WI38 (cell line): ENCODE results near the gene STARD3NL.

Experiments used
- H3K4me3 ChIP-seq: 2 replicates; pipeline ENCODE4 v1.5.1; 2011; ENCODE audit warnings: low read depth, mild to moderate bottlenecking, control low read depth, low read length
- TF ChIP-seq, protein P1 (sequence below): IDR thresholded peaks from 2 replicates; pipeline ENCODE4 v1.5.1; 2012; ENCODE audit warnings: low read depth, mild to moderate bottlenecking, control low read depth, low read length

STARD3NL gene, protein sequence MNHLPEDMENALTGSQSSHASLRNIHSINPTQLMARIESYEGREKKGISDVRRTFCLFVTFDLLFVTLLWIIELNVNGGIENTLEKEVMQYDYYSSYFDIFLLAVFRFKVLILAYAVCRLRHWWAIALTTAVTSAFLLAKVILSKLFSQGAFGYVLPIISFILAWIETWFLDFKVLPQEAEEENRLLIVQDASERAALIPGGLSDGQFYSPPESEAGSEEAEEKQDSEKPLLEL

DNA sequence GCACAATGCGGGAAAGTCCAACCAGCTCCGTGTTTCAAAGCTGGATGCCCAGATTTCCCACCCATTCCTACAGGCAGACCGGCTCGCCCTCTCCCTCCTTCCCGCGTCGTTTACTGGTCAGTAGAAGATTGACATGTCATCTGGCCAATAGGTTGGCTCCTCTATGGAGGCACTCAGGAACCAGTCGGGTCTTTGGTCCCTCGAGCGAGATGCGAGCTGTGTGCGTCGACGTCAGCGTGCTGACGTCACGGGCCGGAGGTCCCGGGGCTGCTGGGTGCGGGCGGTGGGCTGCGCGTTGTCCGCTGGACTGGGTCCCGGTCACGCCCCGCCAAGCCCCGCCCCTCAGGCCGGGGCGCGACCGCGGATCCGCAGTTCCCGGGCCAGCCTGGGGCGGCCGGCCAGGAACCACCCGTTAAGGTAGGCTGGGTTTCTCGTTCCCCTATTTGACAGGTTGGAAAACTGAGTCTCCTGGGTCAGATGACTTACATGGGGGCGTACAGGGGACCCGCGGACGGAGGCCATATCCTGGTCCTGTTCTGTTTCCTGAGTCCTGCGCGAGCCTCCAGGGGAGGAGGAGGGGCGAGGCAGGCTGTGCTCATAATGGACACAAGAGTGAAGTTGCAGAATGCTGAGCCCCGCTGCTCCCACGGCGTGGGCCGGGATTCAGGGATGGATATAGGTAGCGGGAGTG lies at the start of gene STARD3NL:
Gene STARD3NL, plus strand, starts transcription at position 242 of the 691 bp plus-strand sequence. CDS start 29,260 bp downstream, outside the sequence.
- TF ChIP-seq, protein P1, sequence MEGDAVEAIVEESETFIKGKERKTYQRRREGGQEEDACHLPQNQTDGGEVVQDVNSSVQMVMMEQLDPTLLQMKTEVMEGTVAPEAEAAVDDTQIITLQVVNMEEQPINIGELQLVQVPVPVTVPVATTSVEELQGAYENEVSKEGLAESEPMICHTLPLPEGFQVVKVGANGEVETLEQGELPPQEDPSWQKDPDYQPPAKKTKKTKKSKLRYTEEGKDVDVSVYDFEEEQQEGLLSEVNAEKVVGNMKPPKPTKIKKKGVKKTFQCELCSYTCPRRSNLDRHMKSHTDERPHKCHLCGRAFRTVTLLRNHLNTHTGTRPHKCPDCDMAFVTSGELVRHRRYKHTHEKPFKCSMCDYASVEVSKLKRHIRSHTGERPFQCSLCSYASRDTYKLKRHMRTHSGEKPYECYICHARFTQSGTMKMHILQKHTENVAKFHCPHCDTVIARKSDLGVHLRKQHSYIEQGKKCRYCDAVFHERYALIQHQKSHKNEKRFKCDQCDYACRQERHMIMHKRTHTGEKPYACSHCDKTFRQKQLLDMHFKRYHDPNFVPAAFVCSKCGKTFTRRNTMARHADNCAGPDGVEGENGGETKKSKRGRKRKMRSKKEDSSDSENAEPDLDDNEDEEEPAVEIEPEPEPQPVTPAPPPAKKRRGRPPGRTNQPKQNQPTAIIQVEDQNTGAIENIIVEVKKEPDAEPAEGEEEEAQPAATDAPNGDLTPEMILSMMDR = no peak
- peak within 1 kb of the TSS; percentile 93 for H3K4me3 ChIP-seq

DNA sequence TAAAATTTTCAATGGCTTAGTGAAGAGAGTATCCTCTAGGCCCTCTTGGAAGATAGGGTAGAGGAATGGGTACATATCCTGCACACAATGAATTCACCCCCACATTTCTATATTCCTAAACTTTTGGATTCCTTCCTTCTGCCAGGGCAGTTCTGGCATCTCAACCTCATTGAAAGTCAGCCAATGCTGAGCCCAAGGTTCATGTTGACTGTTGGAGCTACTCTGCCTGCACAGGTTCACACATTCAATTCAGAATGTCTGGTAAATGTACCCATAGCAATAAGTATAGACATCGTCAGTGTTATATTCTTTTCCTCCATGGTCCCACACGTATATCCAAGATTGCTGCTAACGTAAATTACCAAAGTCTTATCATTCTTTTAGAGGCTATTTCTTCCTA lies 48.9 kb upstream of the STARD3NL start:
- TF ChIP-seq, protein P1 = no peak
- no peak overlapping the region for H3K4me3 ChIP-seq

DNA sequence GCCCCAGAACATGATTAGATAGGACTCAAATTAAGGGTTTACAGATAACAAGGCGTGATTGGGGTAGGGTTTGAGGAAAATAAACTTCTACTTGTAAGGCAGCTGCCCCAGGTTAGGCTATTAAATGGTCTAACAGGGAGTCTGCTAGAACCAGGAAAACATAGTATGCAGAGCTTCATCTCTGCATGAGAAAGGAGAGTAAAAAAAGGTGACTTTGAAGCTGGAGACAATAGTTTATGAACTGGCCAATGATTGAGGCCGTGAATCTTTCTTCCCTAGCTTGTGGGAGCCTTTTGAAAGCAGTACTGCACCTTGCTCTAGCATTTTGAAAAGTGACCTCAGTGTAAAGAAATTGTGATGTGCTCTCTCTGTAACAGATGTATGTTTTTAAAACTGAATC lies 48.5 kb upstream of the STARD3NL start:
- TF ChIP-seq, protein P1 = no peak
- no peak overlapping the region for H3K4me3 ChIP-seq

DNA sequence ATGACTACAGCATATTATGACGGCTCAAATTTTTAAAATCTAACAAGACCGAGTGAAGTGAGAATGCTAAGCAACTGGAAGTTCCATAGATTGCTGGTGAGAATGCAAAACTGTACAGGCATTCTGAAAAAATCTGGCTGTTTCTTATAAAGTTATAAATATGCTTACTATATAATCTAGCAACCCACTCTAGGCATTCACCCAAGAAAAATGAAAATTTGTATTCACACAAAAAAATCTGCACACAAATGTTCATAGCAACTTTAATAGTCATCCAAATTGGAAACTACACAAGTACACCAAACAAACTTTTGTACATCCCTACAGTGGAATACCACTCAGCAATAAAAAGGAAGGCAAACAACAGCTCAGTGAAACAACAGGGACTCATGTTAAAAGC lies 39.9 kb upstream of the STARD3NL start:
- TF ChIP-seq, protein P1 = no peak

DNA sequence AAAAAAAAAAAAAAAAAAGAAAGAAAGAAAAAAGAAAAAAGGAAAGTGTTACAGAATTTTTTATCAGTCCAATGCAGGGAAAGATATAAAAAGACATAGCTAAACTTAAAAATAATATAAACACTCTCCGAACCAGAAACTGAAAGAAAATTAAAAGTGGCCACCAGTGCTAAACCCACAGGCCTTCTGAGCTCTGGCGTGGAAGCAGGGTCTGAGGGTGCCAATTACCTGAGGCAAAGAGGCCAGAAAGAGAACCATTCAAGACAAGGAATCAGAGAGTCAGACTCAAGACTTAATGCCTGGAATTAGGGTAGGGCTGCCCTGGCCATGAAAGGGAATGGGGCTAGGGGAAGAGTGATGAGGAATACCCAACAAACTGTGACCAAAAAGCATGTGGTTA lies 36.9 kb upstream of the STARD3NL start:
- TF ChIP-seq, protein P1 = no peak
- H3K4me3 ChIP-seq = no peak overlapping the region

More for the DNA sequence above, 39.9 kb upstream of the STARD3NL start:
- H3K4me3 ChIP-seq = no peak overlapping the region

DNA sequence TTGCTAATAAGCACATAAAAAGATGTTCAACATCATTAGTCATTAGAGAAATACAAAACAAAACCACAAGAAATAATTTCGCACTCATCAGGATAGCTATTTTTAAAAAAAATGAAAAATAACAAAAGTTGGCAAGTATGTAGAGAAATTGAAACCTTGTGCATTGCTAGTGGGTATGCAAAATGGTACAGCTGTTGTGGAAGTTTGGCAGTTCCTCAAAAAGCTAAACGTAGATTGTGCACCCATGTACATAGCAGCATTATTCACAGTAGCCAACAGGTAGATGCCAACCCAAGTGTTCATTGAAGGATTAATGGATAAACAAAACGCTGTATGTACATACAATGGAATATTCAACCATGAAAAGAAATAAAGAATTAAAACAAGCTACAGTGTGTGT lies 35.3 kb upstream of the STARD3NL start:
- no peak overlapping the region for H3K4me3 ChIP-seq
- TF ChIP-seq, protein P1 = no peak

DNA sequence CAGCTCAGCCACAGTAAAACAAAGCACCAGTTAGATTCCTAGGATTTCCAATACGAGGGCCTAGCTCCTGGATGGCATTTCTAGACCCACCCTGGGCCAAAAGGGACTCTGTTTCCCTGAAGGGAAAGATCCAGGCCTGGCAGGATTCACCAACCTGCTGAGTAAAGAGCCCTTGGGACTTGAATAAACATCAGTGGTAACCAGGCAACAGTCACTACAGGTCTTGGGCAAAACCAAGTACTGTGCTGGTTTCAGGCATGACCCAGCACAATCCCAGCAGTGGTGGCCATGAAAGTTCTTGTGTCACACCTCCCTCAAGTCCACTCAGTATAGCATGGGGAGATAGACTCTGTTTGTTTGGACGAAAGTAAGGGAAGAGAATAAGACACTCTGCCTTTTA lies 31.0 kb upstream of the STARD3NL start:
- TF ChIP-seq, protein P1 = no peak
- H3K4me3 ChIP-seq = no peak overlapping the region
